B cell (primary cell): Measurements from ENCODE around the gene ATXN2.

Source experiments
- EZH2 ChIP-seq: IDR thresholded peaks from 2 replicates; pipeline ENCODE4 v1.6.1; 2012; ENCODE audit warnings: borderline replicate concordance, low read depth, mild to moderate bottlenecking, moderate library complexity, low read length; ENCODE audit not compliant: insufficient read depth, poor library complexity, severe bottlenecking
- TF ChIP-seq, protein P1 (sequence below): fragments of 200-600 bp; IDR thresholded peaks from one replicate; pipeline ENCODE4 v1.8.0; 2022; ENCODE audit warnings: antibody characterized with exemption, mild to moderate bottlenecking

DNA sequence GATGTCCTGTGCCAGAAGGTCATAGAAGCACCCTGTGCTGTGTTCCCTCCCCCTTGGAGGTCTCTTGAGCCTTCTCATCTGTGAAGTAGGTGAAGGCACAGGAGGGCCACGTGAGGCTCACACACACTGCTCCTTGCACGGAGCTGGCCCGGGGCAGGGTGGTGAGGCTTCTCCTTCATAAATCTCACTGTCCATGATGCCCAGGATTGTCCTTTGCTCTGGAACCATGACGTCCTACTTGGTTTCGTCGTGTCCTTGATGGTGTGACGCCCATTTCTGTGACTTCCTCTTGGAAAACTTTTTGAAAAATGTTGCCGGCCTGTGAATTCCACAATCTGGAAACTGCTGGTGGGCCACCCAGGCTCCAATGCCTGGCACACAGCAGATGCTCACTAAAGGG, 159.0 kb downstream of the ATXN2 start:
- TF ChIP-seq EZH2 = no peak
- TF ChIP-seq, protein P1, sequence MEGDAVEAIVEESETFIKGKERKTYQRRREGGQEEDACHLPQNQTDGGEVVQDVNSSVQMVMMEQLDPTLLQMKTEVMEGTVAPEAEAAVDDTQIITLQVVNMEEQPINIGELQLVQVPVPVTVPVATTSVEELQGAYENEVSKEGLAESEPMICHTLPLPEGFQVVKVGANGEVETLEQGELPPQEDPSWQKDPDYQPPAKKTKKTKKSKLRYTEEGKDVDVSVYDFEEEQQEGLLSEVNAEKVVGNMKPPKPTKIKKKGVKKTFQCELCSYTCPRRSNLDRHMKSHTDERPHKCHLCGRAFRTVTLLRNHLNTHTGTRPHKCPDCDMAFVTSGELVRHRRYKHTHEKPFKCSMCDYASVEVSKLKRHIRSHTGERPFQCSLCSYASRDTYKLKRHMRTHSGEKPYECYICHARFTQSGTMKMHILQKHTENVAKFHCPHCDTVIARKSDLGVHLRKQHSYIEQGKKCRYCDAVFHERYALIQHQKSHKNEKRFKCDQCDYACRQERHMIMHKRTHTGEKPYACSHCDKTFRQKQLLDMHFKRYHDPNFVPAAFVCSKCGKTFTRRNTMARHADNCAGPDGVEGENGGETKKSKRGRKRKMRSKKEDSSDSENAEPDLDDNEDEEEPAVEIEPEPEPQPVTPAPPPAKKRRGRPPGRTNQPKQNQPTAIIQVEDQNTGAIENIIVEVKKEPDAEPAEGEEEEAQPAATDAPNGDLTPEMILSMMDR = no peak
